ENCODE data around the gene NOC4L. TPM values are rescaled to one million over a fixed set of nuclear protein-coding genes. Genes with fewer than 3 reads are reported as not detected.

The NOC4L gene
- total RNA-seq, 1 experiment from 2014 or later, result 36.5 TPM

- H4K91ac ChIP-seq (ENCODE audit: insufficient read length, low read depth, low read length), result no peak overlapping the region
- no peak overlapping the region for H3K9ac ChIP-seq (ENCODE audit: extremely low read depth, insufficient read length, low read length)
- no peaks in the 10 kb centered on the region for H3K79me2 ChIP-seq (ENCODE audit: insufficient read depth, low read length)
- no peak overlapping the region for H3T11ph ChIP-seq (ENCODE audit: low read length)
- no peak overlapping the region for H2AK5ac ChIP-seq (ENCODE audit: insufficient read length, low read length)
- no peak overlapping the region for H3K18ac ChIP-seq (ENCODE audit: insufficient read length, low read depth, low read length)
- no CpG with 5 or more reads among the region's 13 CpGs for WGBS (ENCODE audit: extremely low coverage, insufficient read length, low lambda C conversion rate)
- no peak for TF ChIP-seq CTCF (conservative IDR thresholded peaks at IDR 0.05)
- Mint-ChIP-seq H3K27ac (no peak overlapping the region), H3K36me3 (ENCODE audit: insufficient read depth in 1 of 3, low read depth in 3 of 3) (peaks cover 13 to 48% (median 31%) of the 10 kb centered on the region in 3 experiments), H3K27me3 (ENCODE audit: low read depth) (no peaks in the 10 kb centered on the region), H3K4me3 (no peak overlapping the region), H3K9me3 (peaks cover 5 to 6% of the 10 kb centered on the region in 2 experiments), H3K4me1 (peaks cover 11 to 15% of the 10 kb centered on the region in 2 experiments)
- H2BK12ac ChIP-seq (ENCODE audit: insufficient read length, low read depth, low read length), result no peak overlapping the region
- H3K27me3 ChIP-seq (ENCODE audit: insufficient read depth, low read length), result no peaks in the 10 kb centered on the region
- H4K5ac ChIP-seq (ENCODE audit: insufficient read length, low read depth, low read length), result no peak overlapping the region
- no peaks in the 10 kb centered on the region for H3K79me1 ChIP-seq (ENCODE audit: insufficient read depth, low read depth, low read length, poor library complexity, severe bottlenecking)
- no peak overlapping the region for H4K8ac ChIP-seq (replicated peaks; ENCODE audit: insufficient read length, low read depth, low read length)
- no peaks in the 10 kb centered on the region for H3K23me2 ChIP-seq (ENCODE audit: insufficient read length, low read depth, low read length, poor library complexity, severe bottlenecking)
- H2BK20ac ChIP-seq (ENCODE audit: low read depth, low read length, poor library complexity, severe bottlenecking), result no peak overlapping the region
- H4K20me1 ChIP-seq (ENCODE audit: control insufficient read depth, insufficient read depth, insufficient read length), result no peaks in the 10 kb centered on the region
- H3K56ac ChIP-seq (ENCODE audit: insufficient read length, low read depth, low read length), result no peak overlapping the region
- no peak overlapping the region for H2BK5ac ChIP-seq (ENCODE audit: insufficient read length, low read length)
- H3K27ac ChIP-seq (ENCODE audit: insufficient read length, low read depth, low read length), result no peak overlapping the region
- no peak overlapping the region for H2BK15ac ChIP-seq (ENCODE audit: low read depth, low read length)
- no peaks in the 10 kb centered on the region for H3K9me3 ChIP-seq (ENCODE audit: control insufficient read depth, low read depth, low read length)
- no peak for DNase-seq
- H3K23ac ChIP-seq (ENCODE audit: insufficient read length, low read depth, low read length), result no peak overlapping the region
- H3K4me2 ChIP-seq (ENCODE audit: insufficient read depth, insufficient read length, low read length), result no peak overlapping the region
- no peak overlapping the region for H2AFZ ChIP-seq (ENCODE audit: low read length)
- no peak overlapping the region for H3K14ac ChIP-seq (ENCODE audit: insufficient read depth, low read length)
- H2BK120ac ChIP-seq (ENCODE audit: low read depth, low read length, poor library complexity, severe bottlenecking), result no peak overlapping the region
- no peaks in the 10 kb centered on the region; the same call in 1 of the 2 replicates for H3K4me1 ChIP-seq (ENCODE audit: insufficient read depth, low read length)
- no peak overlapping the region for H3K4ac ChIP-seq (ENCODE audit: low read depth, low read length)
Observed at GRCh38 chr12:132100306-132101065, 43.8 kb upstream of the NOC4L start.
